ENCODE results near the gene OGDH.

Gene OGDH

DNA sequence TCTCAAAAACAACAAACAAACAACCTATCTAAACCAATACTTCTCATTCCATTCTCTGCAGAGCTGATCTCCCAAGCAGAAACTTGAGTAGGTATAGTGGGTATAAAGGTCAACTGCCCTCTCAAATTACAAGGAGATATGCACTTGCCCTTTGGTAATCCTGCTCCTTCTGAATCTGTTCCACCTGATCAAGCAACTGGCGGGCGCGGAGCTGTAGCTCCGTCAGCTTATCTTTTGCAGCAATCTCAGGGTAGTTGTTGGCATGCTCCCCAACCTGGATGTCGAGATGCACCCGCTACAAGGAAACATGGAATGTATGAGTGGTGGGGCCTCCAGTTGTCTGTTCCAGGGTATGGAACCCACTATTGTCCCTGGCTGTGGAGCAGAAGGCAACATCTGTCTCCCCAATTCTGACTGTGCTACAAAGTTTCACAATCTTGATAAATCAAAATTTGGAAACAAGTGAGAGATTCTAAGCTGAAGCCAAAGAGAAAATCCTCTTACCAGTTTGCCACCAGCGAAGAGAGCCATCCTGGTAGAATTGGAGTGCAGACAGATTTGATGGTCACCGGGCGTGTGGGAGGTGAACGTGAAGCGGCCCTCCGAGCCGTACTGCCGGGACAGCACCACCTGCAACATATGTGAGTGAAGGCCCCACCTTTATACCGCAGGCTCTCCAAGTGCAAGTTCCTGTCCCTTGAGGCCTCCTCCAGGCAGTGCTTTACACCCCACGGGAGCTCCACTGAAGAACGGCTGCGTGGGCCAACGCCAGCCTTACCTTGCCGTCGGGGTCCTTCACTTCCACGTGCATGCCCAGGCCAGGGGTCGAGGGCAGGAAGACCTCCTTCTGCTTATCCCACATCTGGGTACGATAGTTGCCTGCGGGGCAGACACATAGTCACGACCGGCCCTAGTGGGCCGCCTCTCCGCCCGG, 25.2 kb upstream of the OGDH start:
- H3K4me3 ChIP-seq = peak overlapping the region; percentile 76
- H3K27ac ChIP-seq = peak overlapping the region; percentile 85 to 99
- DNase-seq (ENCODE audit: low spot score) = no peak
- TF ChIP-seq, protein P1, sequence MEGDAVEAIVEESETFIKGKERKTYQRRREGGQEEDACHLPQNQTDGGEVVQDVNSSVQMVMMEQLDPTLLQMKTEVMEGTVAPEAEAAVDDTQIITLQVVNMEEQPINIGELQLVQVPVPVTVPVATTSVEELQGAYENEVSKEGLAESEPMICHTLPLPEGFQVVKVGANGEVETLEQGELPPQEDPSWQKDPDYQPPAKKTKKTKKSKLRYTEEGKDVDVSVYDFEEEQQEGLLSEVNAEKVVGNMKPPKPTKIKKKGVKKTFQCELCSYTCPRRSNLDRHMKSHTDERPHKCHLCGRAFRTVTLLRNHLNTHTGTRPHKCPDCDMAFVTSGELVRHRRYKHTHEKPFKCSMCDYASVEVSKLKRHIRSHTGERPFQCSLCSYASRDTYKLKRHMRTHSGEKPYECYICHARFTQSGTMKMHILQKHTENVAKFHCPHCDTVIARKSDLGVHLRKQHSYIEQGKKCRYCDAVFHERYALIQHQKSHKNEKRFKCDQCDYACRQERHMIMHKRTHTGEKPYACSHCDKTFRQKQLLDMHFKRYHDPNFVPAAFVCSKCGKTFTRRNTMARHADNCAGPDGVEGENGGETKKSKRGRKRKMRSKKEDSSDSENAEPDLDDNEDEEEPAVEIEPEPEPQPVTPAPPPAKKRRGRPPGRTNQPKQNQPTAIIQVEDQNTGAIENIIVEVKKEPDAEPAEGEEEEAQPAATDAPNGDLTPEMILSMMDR (IDR thresholded peaks at IDR 0.05) = no peak

DNA sequence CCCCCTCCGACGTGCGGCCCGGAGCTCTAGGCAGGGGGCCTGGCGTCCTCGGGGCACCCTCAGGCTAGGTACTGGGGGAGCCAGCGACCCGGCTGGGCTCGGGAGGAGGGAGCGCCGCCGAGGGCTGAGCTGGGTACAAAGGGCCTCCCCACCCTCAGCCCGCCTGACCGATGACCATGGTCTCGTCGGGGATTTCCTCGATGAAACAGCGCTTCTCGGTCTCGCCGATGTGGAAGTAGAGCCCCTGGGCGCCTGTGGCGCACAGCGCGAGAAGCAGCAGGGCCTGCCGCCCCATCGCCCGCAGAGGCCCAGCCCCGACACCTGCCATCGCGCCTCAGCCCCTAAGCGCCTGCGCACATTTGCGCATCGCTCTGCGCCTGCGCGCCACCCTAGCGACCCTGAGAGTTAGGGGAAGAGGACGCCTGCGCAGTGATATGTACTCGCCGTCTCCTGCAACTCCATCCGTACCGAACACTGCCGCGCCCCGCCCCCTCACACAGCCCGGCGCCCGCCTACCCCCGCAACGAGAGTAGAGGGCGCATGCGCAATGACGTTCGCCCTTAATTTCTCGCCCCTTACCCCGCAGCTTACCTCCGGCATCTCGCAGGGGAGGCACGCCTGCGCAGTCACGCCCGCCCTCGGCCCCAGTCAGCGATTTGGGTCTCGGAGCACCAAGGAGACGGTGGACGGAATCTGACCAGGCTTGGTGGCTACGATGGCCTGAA, 24.4 kb upstream of the OGDH start, which contains the start of gene TMED4:
TMED4 (minus strand) TSS at position 353 of the 725 bp plus-strand sequence; CDS start at position 328, 25 bp downstream.
- peak; percentile 99 for DNase-seq (ENCODE audit: low spot score)
- TF ChIP-seq, protein P1 (IDR thresholded peaks at IDR 0.05) = no peak
- Histone ChIP-seq H3K27ac (peak within 1 kb of the TSS; percentile 85 to 99), H3K4me3 (peak within 1 kb of the TSS; percentile 76)

DNA sequence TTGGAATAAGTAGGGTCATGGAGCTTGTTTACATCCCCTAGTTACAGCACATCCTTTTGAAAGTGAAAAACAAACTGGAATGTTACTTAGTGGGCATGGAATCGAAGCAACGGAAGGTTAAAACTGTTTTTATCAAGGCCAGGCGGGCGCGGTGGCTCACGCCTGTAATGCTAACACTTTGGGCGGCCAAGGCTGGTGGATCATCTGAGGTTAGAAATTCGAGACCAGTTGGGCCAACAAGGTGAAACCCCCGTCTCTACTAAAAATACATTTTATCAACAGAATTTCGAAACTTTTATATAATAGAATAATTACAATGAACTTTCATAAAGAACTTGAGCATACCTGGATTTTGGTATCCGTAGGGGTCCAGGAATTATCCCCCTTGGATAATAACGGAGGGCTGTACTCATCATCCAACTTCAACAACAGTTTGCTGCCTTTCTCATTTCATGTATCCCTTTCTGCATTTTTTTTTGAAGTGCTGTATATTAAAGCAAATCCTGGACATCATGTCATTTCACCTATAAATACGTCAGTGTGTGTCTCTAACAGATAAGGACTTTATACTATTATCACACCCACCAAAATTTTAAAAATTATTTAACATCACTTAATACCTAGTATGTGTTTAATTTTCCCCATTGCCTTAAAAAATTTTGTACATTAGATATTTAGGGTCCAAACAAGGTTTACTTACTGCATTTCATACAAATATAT, 23.1 kb upstream of the OGDH start:
- DNase-seq (ENCODE audit: low spot score) = no peak
- Histone ChIP-seq H3K4me3 (peak overlapping the region; percentile 76), H3K27ac (peak overlapping the region; percentile 85 to 99)
- TF ChIP-seq, protein P1 (IDR thresholded peaks at IDR 0.05) = no peak

DNA sequence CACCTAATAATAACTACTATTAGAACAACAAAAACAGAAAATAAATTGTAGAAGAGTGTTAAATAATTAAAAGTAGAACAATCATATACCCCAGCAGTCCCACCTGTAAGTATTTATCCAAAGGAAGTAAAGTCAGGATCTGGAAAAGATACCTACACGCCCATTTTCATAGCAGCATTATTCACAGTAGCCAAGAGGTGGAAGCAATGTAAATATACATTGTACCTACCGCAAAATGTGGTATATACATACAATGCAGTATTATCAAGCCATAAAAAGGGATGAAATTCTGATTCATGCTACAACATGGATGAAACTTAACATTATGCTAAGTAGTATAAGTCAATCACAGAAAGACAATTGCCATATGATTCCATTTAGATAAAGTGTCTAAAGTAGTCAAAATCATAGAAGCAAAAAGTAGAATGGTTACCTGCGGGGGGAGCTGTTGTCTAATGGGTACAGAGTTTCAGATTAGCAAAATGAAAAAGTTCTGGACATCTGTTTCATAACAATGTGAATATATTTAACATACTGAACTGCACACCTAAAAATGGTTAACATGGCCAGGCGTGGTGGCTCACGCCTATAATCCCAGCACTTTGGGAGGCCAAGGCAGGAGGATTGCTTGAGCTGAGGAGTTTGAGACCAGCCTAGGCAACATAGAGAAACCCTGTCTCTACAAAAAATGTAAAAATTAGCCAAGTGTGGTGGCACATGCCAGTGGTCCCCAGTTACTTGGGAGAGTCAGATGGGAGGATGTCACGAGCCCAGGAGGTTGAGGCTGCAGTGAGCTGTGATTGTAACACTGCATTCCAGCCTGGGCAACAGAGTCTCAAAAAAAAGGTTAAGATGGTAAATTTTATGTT, 18.4 kb upstream of the OGDH start:
- no peak overlapping the region for H3K27ac ChIP-seq
- no peak overlapping the region for H3K4me3 ChIP-seq
- TF ChIP-seq, protein P1 (IDR thresholded peaks at IDR 0.05) = peak; percentile 39
- no peak for DNase-seq (ENCODE audit: low spot score)

DNA sequence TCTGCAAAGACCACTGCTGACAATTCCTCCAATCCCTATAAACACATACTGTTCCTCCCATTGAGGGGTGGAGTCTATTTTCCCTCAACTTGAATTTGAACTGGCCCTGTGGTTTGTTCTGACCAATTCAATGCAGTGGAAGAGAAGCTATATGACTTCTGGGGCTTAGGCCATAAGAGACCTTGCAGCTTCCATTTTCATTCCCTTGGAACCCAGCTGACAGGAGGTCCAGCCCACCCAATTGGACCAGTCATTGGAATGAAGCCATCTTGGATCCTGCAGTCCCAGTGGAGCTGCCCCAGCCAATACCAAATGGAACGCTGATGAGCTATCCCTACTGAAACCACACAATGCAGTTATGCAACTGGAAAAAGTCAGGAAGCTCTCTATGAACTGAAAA, 15.5 kb upstream of the OGDH start:
- no peak for DNase-seq (ENCODE audit: low spot score)
- no peak overlapping the region for H3K4me3 ChIP-seq
- TF ChIP-seq, protein P1 (IDR thresholded peaks at IDR 0.05) = no peak
- H3K27ac ChIP-seq = no peak overlapping the region

All from coronary artery (tissue), 2 donors.